ENCODE results near the gene PTGDS.

The PTGDS gene

GRCh38 chr9:136958898-136959850, 18.1 kb upstream of the PTGDS start:
- DNase-seq = no peak

- DNase-seq = no peak
These were observed 16.9 kb upstream of the PTGDS start for GRCh38 chr9:136960212-136960937.

GRCh38 chr9:136960938-136961275, 16.4 kb upstream of the PTGDS start:
- DNase-seq = no peak

- DNase-seq = no peak
These were observed 15.8 kb upstream of the PTGDS start for GRCh38 chr9:136961279-136962065.

- peak; percentile 31 for DNase-seq
These were observed 15.1 kb upstream of the PTGDS start for GRCh38 chr9:136962163-136962562.

DNA sequence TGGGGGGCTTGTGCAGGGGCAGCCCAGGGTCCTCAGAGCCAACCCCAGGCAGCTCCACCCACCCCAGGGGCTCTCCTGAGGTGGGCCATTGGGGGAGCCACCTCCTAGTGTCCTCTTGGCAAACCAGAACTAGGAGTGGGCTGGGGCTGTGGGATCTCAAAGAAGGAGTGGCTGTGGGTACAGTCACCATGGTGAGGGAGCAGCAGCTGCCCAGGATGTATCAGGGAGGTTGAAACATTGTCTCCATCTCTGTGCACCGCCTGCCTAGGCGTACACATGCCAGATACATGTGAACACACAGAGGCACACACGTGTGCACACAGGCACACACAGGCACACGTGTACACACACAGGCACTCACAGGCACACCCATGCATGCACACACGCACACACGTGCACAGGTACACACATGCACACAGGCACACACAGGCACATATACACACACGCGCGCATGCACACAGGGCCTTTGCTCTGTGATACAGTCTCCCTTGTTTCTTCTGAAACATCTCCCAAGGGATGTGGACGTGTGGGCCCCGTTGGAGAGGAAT, 14.5 kb upstream of the PTGDS start:
- DNase-seq = no peak

- no peak for DNase-seq
These were observed 14.0 kb upstream of the PTGDS start for GRCh38 chr9:136963341-136963740.

DNA sequence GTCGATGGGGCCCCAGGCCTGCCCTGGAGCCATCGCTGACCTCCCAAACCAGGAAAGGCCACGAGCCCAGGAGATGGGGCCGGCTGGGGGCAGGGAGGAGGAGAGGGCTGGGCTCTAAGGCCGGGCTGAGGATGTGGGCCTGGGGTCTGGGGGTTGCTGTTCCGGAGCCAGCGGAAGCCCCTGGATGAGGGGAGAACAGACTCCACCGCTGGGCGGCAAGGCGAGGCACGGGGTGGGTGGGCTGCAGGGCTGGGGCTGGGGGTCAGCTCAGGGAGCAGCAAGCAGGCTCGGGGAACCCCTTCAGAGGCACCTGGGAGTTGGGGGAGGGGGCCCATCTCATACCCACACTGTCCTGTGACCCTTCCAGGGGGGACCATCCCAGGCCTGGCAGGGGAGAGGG, 13.6 kb upstream of the PTGDS start:
- DNase-seq = no peak

GRCh38 chr9:136964171-136964689, 13.1 kb upstream of the PTGDS start:
- DNase-seq = peak; percentile 45

DNA sequence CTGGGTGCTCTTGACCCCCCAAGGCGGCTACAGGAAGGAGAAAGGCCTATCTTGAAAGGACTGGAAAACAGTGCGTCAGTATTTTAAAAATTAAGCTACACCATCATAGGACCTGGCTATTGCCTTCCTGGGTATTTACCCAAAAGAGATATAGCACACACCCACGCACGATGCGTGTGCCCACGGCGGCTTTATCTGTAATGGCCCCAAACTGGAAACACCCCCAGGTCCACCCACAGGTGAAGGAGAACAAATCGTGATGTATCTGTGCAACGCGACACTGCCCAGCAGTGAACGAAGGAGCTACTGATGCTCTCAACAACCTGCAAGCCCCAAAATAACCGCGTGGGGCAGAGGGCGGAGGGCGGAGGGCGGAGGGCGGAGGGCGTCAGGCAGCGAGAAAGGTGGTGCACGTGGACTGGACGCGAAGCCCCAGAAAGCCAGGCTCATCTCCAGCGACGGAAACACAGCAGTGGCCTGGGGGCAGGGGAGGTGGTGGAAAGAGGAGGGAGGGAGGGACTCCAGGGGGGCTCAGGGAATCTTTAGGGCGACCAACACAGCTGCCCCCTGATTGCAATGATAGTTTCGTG, 12.4 kb upstream of the PTGDS start:
- no peak for DNase-seq

- no peak for DNase-seq
These were observed 11.4 kb upstream of the PTGDS start for GRCh38 chr9:136965771-136966484.

- DNase-seq = no peak
These were observed 8.8 kb upstream of the PTGDS start for GRCh38 chr9:136968333-136969127.

GRCh38 chr9:136969150-136969549, 8.2 kb upstream of the PTGDS start:
- no peak for DNase-seq

- DNase-seq = no peak
These were observed 7.5 kb upstream of the PTGDS start for GRCh38 chr9:136969774-136970173.

DNA sequence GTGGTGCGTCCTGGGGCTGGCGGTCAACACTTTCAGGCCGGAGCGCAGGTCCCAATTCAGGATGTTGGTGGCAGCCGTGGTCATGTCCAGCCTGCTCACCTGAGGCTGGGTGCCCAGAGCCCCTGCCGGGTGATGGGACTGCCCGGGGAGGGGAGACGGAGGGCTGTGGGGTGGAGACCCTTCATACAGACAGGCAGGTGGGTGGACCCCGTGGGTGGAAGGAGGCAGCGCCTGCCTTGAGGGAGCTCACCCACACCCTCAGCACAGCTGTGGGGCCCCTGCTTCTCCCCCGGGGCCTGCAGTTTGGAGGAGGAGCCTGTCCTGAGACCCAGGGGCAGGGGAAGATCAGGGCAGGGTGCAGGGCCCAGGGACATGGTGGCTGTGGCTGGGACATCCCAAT, 6.9 kb upstream of the PTGDS start:
- DNase-seq = no peak

DNA sequence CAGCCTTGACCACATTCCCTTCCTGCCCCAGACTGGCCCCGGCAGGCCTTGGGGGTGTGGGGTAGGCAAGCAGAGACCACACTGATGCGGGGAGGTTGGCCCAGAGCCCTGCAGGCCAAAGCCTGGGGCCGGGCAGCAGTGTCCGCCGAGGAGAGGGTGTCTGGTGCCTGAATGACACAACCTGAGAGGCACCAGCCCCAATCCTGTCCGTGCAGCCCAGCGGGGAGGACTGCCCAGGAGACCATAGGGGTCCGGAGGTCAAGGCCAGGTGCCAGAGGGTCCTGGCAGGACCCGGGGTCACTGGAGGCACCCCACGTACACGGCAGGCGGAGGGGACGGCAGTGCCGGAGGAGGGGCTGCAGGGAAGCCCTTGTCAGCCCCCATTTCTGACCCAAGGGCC, 5.6 kb upstream of the PTGDS start:
- no peak for DNase-seq

DNA sequence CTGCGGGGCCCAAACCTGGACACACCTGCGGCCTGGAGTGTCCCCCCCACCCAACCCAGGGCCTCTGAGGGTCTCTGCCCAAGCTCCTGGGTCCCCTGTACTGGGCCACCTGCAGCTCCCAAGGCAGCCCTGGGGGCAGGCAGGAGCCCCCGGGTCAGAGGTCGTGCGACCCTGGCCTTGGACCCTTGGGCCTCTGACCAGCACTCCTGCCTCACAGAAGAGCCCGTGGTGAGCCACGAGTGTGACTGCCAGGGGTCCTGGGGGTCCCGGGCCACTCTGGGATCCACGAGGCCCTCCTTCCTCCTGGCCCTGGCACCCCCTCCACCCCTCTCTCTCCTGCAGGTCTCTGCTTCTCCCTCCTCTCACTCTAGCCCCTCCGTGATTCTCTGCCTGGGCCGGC, 5.0 kb upstream of the PTGDS start:
- no peak for DNase-seq

- no peak for DNase-seq
These were observed 4.6 kb upstream of the PTGDS start for GRCh38 chr9:136972743-136973142.

GRCh38 chr9:136973618-136974617, 3.4 kb upstream of the PTGDS start:
- no peak for DNase-seq
